Gastroesophageal sphincter (tissue), 4 donors: ENCODE results near the gene ZBTB20. TPM values are rescaled to one million over a fixed set of nuclear protein-coding genes. Genes with fewer than 3 reads are reported as not detected.

Experiments
- ATAC-seq: fragments of 150-250 bp; one replicate; pipeline ENCODE4 v1.9.1; 2016; ENCODE audit warnings: mild to moderate bottlenecking, moderate library complexity
- H3K27ac ChIP-seq, 4 donors: fragments of 200-600 bp; sonication (generic) in 3 of 4; 1 replicate in 3 of 4; 2 replicates in 1 of 4; pipeline ENCODE4 v1.5.1; 2016 to 2019
- H3K27me3 ChIP-seq: fragments of 200-600 bp; sonication (generic); one replicate; pipeline ENCODE4 v1.5.1; 2019
- H3K36me3 ChIP-seq, 2 donors: fragments of 200-600 bp; sonication (generic); one replicate each; pipeline ENCODE4 v1.5.1; 2019; ENCODE audit warnings: control low read depth in 1 of 2
- H3K4me1 ChIP-seq, 3 donors: fragments of 200-600 bp; sonication (generic); 1 replicate in 2 of 3; 2 replicates in 1 of 3; pipeline ENCODE4 v1.5.1; 2016 to 2019; ENCODE audit warnings: control low read depth in 2 of 3
- H3K4me3 ChIP-seq, 2 donors: fragments of 200-600 bp; sonication (generic); one replicate each; pipeline ENCODE4 v1.5.1; 2019; ENCODE audit warnings: mild to moderate bottlenecking in 1 of 2, moderate library complexity in 1 of 2
- H3K9me3 ChIP-seq, 3 donors: fragments of 200-600 bp; sonication (generic); one replicate each; pipeline ENCODE4 v1.5.1; 2017 to 2019; ENCODE audit warnings: control low read depth in 2 of 3
- EP300 ChIP-seq: sonication (generic); formaldehyde crosslinking; IDR thresholded peaks from one replicate; pipeline ENCODE4 v1.6.1; 2017; ENCODE audit warnings: antibody characterized with exemption, mild to moderate bottlenecking
- POLR2A ChIP-seq, 2 donors: fragments of 450-650 bp; IDR thresholded peaks; one replicate each; pipeline ENCODE4 v1.6.1; 2017; ENCODE audit warnings: antibody characterized with exemption in 2 of 2, mild to moderate bottlenecking in 2 of 2, moderate library complexity in 1 of 2
- POLR2AphosphoS5 ChIP-seq: sonication (generic); formaldehyde crosslinking; IDR thresholded peaks from one replicate; pipeline ENCODE4 v1.6.1; 2017; ENCODE audit warnings: antibody characterized with exemption
- WGBS, 2 donors: methylation state at CpG; one replicate each; pipeline ENCODE4 v1.1.5; 2018; ENCODE audit warnings: low coverage in 1 of 2; 5-methylcytosine and 5-hydroxymethylcytosine counted together
- total RNA-seq, 4 donors: library from RNA; depleted of rRNA; stranded (reverse); fragments of >200 nt; gene quantifications; one replicate each; pipeline ENCODE4 v1.1.0, GENCODE V29; 2016
- TF ChIP-seq, protein P1 (sequence below), 4 experiments: fragments of 200-600 bp in 2 of 4; fragments of 450-650 bp in 2 of 4; sonication (generic) in 1 of 4; IDR thresholded peaks; one replicate each; pipeline ENCODE4 v1.5.1; 2017 to 2019; ENCODE audit warnings: antibody characterized with exemption in 4 of 4, mild to moderate bottlenecking in 2 of 4, moderate library complexity in 2 of 4

ZBTB20 gene
- total RNA-seq, 4 donors from 2014 or later, result 53.1 to 113 (median 98.4) TPM

DNA sequence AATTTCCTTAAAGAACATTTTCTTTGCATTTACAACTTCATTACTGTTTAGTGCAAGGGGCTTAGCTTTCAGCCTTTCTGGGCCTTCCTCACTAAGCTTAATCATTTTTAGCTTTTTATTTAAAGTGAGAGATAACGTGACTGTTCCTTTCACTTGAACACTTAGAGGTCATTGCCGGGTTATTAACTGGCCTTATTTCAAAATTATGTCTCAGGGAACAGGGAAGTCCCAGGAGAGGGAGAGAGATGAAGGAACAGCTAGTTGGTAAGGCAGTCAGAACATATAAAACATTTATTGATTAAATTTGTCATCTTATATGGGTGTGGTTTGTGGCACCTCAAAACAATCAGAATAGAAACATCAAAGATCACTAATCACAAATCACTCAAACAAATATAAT, 584.5 kb downstream of the ZBTB20 start:
- Histone ChIP-seq H3K4me1 (peaks cover 0 to 18% (median 0%) of the 10 kb centered on the region in 3 donors), H3K27ac (no peak overlapping the region), H3K36me3 (no peaks in the 10 kb centered on the region), H3K27me3 (no peaks in the 10 kb centered on the region), H3K9me3 (peaks cover 0 to 5% (median 0%) of the 10 kb centered on the region in 3 donors), H3K4me3 (no peak overlapping the region)
- no peak for ATAC-seq
- no peak for TF ChIP-seq POLR2A (IDR thresholded peaks at IDR 0.05)
- 69 to 76% methylated on average over 2 of the region's 2 CpGs for WGBS, 2 donors

DNA sequence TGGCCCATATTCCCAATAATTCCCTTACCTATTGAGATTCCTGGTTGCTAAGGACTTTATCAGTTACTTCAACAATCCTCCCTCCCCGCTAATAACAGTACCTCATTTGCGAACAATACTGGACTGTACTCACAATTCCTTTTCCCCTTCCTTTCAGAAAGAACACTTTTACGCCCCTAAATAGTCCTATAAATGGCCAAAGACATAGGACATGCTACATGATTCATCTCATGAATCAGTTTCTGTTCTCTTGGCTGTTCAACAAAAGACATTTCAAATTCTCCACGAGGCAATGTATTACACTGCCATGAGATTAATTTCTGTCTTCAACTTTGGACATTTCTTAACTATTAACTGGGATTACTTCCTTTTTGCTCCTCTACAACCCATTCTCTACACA, 588.8 kb downstream of the ZBTB20 start:
- WGBS, 2 donors, result 42 to 58% methylated on average over 2 to 4 of the region's 4 CpGs

GRCh38 chr3:114557791-114558190, 589.3 kb downstream of the ZBTB20 start:
- ATAC-seq, result no peak
- no peaks in the 10 kb centered on the region for H3K4me1 ChIP-seq
- H3K9me3 ChIP-seq, result peaks cover 0 to 5% (median 0%) of the 10 kb centered on the region in 3 donors
- no peaks in the 10 kb centered on the region for H3K27me3 ChIP-seq
- no peaks in the 10 kb centered on the region for H3K36me3 ChIP-seq
- no peak overlapping the region for H3K27ac ChIP-seq
- TF ChIP-seq POLR2A (IDR thresholded peaks at IDR 0.05) (no peak), EP300 (no peak), POLR2AphosphoS5 (no peak)
- TF ChIP-seq, protein P1, sequence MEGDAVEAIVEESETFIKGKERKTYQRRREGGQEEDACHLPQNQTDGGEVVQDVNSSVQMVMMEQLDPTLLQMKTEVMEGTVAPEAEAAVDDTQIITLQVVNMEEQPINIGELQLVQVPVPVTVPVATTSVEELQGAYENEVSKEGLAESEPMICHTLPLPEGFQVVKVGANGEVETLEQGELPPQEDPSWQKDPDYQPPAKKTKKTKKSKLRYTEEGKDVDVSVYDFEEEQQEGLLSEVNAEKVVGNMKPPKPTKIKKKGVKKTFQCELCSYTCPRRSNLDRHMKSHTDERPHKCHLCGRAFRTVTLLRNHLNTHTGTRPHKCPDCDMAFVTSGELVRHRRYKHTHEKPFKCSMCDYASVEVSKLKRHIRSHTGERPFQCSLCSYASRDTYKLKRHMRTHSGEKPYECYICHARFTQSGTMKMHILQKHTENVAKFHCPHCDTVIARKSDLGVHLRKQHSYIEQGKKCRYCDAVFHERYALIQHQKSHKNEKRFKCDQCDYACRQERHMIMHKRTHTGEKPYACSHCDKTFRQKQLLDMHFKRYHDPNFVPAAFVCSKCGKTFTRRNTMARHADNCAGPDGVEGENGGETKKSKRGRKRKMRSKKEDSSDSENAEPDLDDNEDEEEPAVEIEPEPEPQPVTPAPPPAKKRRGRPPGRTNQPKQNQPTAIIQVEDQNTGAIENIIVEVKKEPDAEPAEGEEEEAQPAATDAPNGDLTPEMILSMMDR (IDR thresholded peaks at IDR 0.05), result no peak
- no peak overlapping the region for H3K4me3 ChIP-seq

More for the DNA sequence above, 588.8 kb downstream of the ZBTB20 start:
- Histone ChIP-seq H3K4me3 (no peak overlapping the region), H3K36me3 (no peaks in the 10 kb centered on the region), H3K4me1 (no peaks in the 10 kb centered on the region), H3K27ac (no peak overlapping the region), H3K27me3 (no peaks in the 10 kb centered on the region), H3K9me3 (peaks cover 0 to 5% (median 0%) of the 10 kb centered on the region in 3 donors)
- ATAC-seq, result no peak
- TF ChIP-seq EP300 (no peak), POLR2AphosphoS5 (no peak), POLR2A (IDR thresholded peaks at IDR 0.05) (no peak)
- TF ChIP-seq, protein P1 (IDR thresholded peaks at IDR 0.05), result no peak

DNA sequence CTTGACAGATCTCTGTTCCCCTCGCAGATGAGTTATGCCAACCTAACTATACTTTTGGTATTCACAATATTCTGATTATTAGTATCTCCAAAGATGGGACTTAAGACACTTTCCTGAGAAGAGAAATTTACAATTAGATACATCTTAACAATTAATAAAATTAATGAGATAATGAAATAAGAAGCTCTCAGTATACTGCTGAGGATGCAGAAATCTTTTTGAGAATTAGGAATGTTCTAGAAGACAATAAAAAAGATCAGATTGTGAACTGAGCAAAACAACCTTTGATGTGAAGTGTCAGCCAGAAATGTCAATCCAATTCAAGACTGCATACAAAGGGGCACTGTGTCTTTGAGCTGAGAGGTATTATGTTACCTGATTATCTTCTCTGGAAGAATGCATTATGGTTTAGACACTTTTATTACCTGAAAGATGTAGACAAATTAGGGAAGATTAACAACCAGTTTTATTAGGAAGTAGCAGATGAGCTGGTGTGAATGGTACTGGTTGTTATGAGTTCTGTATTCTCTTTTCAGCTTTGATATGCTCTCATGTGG, 590.4 kb downstream of the ZBTB20 start:
- no peak overlapping the region for H3K27ac ChIP-seq
- no peaks in the 10 kb centered on the region for H3K36me3 ChIP-seq
- 73 to 75% methylated on average over 1 of the region's 1 CpG for WGBS, 2 donors
- no peak for TF ChIP-seq POLR2A (IDR thresholded peaks at IDR 0.05)
- no peak for TF ChIP-seq POLR2AphosphoS5
- no peak for TF ChIP-seq EP300
- TF ChIP-seq, protein P1 (IDR thresholded peaks at IDR 0.05), result no peak
- H3K9me3 ChIP-seq, result peaks cover 0 to 4% (median 0%) of the 10 kb centered on the region in 3 donors
- ATAC-seq, result no peak
- H3K4me1 ChIP-seq, result no peaks in the 10 kb centered on the region
- no peaks in the 10 kb centered on the region for H3K27me3 ChIP-seq
- H3K4me3 ChIP-seq, result no peak overlapping the region

DNA sequence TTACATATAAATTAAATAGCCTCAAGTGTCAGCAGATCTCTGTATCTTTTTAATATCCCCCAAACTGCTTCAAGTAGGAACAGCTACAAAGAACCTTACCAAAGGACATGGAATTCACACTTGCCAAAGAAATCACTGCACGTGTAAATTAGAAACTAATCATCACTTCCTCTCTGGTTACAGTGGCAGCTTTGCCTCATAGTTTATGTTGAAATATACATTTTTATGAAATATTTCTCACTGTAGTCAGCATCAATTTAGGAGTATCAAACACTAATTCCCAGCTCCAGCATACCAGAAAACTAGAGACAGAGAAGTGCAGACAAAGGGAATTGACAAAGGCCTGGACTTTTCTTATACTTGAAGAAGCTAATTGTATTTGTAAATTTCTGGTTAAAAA, 592.4 kb downstream of the ZBTB20 start:
- H3K4me1 ChIP-seq, result no peaks in the 10 kb centered on the region
- H3K4me3 ChIP-seq, result no peak overlapping the region
- no peaks in the 10 kb centered on the region for H3K27me3 ChIP-seq
- no peak overlapping the region for H3K27ac ChIP-seq
- WGBS, 2 donors, result 43 to 53% methylated on average over 1 of the region's 1 CpG
- no peak for ATAC-seq
- TF ChIP-seq, protein P1 (IDR thresholded peaks at IDR 0.05), result no peak
- TF ChIP-seq EP300, result no peak
- TF ChIP-seq POLR2AphosphoS5, result no peak
- no peak for TF ChIP-seq POLR2A (IDR thresholded peaks at IDR 0.05)
- H3K36me3 ChIP-seq, result no peaks in the 10 kb centered on the region
- no peaks in the 10 kb centered on the region for H3K9me3 ChIP-seq
